B cell (primary cell): ENCODE measurements around the gene PLA2G2F.

ENCODE experiments used
- EZH2 ChIP-seq: IDR thresholded peaks from 2 replicates; pipeline ENCODE4 v1.6.1; 2012; ENCODE audit warnings: borderline replicate concordance, low read depth, mild to moderate bottlenecking, moderate library complexity, low read length; ENCODE audit not compliant: insufficient read depth, poor library complexity, severe bottlenecking
- TF ChIP-seq, protein P1 (sequence below): fragments of 200-600 bp; IDR thresholded peaks from one replicate; pipeline ENCODE4 v1.8.0; 2022; ENCODE audit warnings: antibody characterized with exemption, mild to moderate bottlenecking

- TF ChIP-seq, protein P1, sequence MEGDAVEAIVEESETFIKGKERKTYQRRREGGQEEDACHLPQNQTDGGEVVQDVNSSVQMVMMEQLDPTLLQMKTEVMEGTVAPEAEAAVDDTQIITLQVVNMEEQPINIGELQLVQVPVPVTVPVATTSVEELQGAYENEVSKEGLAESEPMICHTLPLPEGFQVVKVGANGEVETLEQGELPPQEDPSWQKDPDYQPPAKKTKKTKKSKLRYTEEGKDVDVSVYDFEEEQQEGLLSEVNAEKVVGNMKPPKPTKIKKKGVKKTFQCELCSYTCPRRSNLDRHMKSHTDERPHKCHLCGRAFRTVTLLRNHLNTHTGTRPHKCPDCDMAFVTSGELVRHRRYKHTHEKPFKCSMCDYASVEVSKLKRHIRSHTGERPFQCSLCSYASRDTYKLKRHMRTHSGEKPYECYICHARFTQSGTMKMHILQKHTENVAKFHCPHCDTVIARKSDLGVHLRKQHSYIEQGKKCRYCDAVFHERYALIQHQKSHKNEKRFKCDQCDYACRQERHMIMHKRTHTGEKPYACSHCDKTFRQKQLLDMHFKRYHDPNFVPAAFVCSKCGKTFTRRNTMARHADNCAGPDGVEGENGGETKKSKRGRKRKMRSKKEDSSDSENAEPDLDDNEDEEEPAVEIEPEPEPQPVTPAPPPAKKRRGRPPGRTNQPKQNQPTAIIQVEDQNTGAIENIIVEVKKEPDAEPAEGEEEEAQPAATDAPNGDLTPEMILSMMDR = no peak
- no peak for TF ChIP-seq EZH2
Observed at GRCh38 chr1:20192364-20192763, 53.2 kb downstream of the PLA2G2F start.
